HG03103 (cell line): ENCODE measurements around the gene USP46.
A peak's percentile ranks its signal among the peaks of the same experiment; 100 is the strongest.

ENCODE experiments used
- ATAC-seq: cut with Tn5 transposase; IDR thresholded peaks from one replicate; pipeline ENCODE4 v1.9.1; 2021; ENCODE audit warnings: low read depth; ENCODE audit not compliant: unreplicated experiment

The USP46 gene

DNA sequence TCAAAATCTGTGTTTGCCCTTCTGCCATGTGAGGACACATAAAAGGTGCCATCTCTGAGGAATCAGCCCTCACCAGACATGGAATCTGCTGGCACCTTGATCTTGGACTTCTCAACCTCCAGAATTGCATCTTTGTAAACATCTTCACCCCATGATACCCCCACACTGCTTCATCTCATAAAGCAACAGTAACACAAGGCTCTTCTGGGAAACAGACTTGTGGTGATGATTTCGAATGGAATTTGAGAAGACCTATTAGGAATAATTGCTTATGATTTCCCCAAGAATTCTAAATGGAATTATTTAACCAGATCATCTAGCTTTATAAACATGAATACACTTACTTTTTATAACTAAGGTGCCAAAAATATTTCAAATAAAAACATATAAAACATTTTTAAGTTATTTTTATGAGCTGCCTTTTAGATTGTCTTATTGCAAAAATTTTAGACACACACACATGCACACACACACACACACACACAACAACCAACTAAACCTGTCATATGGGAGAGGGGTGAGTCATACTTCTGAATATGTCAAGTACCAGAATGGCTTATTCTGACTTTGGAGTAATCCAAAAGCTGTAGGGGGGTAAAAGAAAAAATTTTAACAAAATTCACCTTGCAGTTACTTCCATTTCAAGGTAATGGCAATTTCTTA lies 82.0 kb downstream of the USP46 start:
- no peak for ATAC-seq

DNA sequence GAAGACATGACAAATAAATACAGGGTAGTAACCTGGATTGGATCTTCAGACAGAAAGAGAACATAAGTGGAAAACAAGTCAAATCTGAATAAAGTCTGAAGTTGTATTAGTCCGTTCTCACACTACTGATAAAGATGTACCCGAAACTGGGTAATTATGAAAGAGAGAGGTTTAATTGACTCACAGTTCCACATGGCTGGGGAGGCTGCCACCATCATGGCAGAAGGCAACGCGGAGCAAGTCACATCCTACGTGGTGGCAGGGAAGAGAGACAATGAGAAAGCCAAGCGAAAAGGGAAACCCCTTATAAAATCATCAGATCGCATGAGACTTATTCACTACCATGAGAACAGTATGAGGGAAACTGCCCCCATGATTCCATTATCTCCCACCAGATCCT lies 82.8 kb downstream of the USP46 start:
- no peak for ATAC-seq

DNA sequence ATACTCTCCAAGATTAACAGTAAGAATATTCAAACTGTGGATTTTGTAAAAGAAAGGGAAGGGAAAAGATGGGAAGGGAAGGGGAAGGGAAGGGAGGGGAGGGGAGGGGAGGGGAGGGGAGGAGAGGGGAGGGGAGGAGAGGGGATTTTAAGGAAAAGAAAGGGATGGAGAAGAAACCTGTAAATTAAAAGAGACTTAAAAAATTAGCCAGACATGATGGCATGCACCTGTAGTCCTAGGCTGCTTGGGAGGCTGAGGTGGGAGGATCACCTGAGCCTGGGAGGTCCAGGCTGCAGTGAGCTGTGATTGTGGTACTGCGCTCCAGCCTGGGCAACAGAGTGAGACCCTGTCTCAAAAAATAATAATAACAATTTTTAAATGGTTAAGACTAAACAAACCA lies 83.7 kb downstream of the USP46 start:
- ATAC-seq, result no peak

DNA sequence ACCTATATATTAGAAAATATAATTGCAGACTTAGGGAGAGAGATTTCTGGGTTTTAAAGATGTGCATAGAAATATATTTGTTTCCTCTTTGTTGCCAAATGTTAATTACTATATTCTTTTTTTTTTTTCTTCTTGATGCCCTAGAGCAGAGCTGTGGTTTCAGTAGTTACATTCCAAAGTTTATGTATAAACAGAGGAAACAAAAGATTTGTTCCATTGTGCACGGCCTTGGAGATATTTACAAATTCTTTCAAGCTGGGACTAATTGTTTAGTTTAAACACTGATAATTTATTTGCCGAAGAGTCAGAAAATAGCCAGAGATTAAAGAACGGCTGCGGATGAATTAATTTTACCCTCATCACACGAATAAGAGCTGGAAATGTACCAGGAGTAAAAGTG lies 85.1 kb downstream of the USP46 start:
- ATAC-seq, result no peak

DNA sequence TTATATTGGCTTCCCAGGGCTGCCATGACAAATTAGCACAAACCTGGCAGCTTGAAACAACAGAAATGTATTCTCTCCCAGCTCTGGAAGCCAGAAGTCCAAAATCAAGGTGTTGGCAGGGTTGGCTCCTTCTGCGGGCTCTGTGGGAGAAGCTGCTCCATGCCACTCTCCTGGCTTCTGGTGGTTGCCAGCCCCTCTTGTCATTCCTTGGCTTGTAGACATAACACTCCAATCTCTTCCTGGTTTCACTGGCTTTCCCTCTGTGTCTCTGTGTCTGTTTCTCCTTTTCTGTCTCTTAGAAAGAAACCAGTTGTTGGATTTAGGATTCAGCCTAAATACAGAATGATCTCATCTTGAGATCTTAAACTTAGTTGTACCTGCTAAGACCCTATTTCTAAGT lies 85.5 kb downstream of the USP46 start:
- ATAC-seq, result no peak

DNA sequence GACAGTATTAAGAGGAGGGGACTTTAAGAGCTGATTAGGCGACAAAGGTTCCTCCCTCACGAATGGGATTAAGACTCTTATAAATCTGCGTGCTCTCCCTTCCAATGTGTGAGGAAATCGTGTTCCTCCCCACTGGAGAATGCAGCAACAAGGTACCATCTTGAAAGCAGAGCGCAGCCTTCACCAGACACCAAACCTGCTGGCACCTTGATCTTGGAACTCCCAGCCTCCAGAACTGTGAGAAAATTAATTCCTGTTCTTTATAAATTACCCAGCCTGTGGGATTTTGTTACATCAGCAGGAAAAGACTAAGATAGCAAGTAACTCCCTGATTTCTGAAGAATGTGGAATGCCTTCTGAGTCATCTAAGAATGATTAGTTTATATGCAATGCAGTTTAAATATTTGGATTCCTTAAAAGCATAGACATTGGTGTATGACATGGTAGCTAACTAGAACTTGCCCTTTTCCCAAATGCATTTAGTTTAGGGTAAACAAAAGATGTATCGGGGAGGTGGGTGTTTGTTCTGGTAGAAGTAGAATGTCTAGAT lies 86.1 kb downstream of the USP46 start:
- ATAC-seq, result no peak

DNA sequence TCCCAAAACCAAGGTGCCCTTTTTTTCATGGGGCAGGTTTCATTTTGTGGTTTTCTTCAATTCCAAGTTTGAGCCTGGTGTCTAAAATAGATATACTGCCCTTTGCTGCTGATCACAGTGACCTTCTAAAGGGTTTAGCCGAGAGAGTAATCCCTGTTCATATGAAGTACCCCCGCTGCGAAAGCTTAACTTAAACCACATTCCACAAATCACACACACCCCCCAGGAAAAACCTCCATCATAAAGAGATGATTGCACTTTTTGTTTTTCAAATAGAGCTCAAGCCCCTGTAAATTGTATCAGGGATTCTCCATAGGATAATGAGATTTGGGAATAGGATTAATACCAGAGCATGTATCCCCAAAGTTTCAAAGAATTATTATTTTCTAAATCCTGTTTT lies 90.8 kb downstream of the USP46 start:
- no peak for ATAC-seq

DNA sequence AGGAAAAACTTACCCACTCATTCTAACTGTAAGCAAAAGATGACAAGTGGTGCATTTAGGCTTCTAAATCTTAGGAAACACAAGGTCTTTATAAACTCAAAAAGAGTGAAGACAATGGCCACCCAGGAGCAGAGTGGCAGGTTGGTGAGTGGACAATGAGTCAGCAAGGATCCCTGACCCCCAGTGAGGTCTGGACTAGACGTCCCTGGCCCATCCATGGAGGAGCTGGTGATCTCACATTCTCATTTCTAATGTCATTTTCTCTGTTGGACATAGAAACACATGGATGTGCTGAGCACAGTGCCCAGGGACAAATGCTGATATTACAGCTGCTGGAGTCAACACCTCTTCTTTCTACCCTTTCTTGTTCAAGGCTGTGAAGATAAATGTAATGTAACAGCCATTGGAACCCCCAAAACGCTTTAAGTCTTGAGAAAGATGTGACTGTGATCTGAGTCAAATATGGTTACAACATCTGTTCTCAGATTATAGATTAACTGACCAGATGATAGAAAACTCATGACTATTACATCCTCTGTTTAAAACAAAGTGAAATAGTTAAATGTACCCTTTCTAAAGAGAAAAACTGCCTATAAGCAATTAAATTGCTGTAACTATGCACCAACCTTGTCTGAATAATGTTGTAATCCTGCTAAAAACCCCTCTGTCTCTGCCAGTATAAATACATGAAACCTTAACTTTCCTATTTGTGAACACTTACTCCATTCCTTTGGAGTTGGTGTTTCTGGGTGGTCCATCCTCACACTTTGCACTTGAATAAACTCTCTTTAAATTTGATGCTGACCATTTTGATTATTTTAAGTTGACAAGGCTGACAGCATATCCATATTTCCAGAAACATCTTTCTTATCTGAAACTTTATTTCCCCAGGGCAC lies 92.7 kb downstream of the USP46 start:
- no peak for ATAC-seq

DNA sequence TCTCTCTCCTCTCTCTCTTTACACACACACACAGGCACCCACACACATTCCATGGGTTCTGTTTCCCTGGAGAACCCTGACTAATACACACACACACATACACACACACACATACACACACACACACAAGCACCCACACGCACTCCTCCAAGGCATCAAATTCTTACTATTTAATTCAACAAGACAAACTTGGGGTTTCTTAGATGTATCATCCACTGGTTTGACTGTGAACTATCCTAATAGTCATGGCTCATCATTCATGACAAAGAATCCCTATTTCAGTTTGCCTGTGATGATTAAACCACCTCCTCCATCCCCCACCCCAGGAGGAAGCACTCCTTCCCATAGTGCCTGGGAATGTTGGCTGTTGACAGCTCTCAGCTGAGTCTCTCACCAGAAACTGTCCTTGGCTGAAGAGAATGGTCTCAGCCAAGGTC lies 98.2 kb downstream of the USP46 start:
- no peak for ATAC-seq

DNA sequence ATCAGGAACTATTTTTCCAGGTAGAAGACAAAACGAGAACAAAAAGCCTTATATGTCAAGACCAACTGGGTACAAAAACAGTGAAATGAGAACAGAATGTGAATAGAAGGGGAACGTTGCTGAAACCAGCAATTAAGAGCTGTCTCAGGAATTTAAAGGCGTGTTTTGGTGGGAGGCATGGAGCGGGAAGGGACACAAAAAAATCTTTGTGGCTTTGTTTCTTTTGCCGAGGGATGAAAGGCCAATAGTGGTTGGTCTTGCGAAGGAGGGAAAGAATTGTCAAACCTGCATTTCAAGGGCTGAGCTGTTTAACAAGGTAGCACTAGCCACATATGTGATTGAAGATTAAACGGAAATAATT lies 103.8 kb downstream of the USP46 start:
- ATAC-seq, result no peak

DNA sequence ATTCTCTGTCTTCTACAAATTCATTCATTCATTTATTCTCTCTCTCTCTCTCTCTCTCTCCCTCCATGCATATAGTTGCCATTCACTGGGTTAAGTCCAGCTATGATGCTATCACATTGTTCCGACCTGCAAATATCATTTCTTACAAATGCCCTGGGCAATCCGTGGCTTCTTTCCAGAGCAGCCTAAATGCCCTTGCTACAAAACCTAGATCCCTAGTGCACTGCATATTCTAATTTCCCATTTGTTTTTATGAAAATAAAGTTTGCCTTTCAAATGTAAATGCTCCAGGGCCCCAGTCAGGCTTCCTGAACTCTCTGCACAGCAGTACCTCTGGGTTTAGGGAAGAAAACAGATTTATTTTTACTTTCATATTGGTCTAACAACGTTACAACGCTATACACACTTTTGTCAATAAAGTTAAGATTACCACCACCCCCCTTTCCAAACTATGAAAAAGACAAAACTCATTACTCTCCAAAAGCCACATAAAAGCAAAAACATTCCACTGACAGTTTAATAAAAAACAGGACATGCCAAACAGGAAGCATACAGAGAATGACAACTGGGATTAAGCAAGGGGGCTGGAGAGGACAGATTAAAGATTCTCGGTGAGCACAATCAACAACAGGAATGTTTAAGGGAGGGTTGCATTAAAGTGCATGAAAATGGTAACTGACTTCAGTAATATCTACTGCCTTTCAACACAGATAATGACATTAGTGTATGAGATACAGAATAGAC lies 104.3 kb downstream of the USP46 start:
- ATAC-seq, result no peak

DNA sequence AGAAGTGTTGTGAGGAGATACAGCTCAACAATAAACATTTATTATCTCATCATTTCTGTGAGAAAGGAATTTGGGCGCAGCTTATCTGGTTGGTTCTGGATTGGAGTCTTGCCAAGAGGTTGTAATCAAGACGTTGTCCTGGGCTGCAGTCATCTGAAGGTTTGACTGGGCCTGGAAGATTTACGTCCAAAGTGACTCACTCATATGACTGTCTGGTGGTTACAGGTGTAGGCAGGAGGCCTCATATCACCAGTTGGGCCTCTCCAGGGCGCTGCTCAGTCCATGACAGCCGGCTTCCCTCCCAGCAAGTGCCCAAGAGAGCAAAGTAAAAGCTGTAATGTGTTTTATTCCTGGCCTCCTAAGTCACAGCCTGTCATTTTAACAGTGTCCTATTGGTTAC lies 106.3 kb downstream of the USP46 start:
- no peak for ATAC-seq

DNA sequence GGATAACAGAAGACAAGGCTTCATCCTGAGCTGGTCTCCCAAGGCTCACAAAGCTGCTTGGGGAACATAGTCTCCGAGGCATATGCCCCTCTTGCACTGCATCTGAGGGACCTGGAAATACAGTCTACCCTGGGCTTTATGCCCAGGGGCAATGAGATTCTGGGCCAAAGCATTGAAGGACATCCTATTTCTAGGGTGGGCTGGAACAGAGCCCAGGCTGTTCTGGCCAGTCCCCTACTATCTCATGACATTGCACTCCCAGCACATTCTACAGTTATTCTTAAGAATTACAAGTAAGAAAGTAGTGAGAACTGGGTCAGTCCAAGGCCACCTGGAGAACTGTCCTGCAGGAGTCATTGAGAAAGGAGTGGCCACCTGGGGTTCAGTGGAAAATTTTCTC lies 107.6 kb downstream of the USP46 start:
- ATAC-seq, result no peak

DNA sequence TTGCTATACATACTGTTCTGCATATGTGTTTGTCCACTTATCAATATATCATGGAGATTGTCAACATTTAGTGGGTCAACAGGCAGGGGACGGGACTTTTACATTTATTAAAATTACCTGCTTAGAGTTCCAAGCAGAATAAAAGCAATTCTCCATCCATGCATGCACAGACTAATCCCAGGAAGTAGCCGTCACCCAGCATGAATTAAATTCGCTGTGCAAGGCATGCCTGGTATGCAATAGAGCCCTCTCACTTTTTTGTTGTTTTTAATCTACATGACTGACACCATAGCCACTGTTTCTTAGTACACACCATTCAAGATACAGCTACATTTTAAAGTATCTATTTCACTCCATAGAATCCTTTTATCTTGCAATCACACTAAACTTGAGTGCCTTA lies 108.9 kb downstream of the USP46 start:
- no peak for ATAC-seq

DNA sequence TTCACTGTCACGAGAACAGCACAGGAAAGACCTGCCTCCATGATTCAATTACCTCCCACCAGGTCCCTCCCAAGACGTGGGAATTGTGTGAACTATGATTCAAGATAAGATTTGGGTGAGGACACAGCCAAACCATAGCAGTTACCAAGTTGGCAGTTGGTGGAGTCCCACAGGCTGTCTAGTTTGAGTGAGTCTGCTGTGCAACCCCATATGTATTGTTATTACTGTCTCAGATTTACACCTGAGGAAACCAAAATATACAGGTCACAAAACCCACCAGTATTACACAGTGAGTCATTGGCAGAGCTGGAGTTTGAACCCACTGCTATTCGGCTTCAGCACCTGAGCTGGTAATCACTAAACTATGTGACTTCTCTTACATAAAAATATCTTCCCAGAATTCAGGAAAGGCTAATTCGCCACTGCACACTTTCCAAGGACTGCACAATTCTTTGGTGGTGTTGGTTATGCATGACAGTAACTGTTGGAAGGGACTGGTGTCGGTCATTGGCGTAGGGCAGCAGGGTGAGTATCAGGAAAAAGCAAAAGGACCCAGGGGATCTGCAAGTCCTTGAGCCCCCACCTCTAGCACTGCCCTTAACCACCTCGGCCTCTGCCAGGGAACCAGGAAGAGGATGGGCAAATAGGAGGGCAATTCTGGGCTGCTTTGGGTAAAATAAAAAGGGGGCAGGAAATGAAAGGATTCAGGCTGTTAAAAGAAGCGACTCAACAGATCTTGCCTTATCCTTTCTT lies 110.1 kb downstream of the USP46 start:
- no peak for ATAC-seq

DNA sequence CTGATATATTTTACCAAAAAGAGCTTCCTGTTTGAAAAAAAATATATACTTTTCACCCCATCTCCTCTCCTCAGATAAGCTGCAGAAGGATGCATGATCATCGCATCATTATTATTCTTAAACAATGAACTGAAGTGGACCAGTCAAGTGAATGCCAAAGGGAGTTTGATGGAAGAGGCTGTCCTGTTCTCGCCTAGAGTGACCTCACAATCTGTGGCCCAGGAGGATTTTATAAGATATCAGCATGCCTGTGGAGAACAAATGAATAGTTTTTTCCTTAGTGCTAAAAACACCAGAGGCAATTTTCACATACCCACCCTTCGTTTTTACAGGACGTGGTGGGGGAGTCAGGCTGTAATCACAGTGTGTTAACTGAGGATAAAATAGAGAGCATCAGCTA lies 112.7 kb downstream of the USP46 start:
- no peak for ATAC-seq

DNA sequence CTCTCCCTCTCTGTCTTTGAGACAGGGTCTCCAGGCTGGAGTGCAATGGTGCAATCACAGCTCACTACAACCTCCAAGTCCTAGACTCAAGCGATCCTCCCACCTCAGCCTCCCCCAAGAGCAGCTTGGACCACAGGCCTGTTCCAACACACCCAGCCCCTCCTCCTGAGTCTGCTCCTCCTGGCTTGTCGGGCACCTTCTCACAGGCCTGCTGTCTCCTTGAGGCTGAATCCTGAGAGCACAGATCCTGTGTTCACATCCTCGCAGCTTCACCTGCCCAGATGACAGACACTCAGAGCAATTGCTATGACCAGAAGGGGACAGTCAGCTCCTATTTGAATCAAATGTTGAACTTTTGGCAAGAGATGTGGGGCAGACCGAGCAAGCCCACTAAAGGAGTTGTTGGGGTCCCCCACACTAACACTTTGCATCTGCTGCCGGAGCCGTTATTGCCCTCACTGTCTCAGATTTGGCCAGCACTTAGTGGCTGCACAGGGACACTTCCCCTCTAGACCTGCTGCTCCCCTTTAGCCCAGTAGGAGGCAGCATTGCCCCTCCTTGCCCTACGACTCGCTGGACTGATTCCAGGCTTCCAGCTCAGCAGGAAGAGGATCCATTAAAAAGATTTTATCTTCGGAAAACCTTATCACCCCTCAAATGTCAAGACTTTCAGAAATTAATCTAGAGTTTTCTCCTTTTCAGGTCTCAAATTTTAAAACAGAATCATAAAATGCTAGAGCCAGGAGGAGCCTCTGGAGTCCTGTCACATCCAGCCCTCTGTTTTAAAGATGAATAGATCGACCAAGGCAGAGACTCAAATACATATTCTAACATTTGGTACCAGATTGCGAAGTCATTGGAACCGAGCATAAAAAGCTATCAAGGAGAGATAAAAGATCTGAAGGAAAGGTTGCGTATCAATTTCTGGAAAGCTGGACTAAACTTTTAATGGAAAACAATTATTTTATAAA lies 113.7 kb downstream of the USP46 start:
- peak; percentile 78 for ATAC-seq
